CD14-positive monocyte (primary cell): ENCODE data around the gene MYLK2. TPM values are rescaled to one million over a fixed set of nuclear protein-coding genes. Genes with fewer than 3 reads are reported as not detected.

Experiments used
- DNase-seq, 3 donors: peaks; one replicate each; pipeline ENCODE4 v3.0.0-alpha.2; 2011 to 2022
- H2AFZ ChIP-seq: 2 replicates; pipeline ENCODE4 v1.6.0; 2012; ENCODE audit warnings: mild to moderate bottlenecking, low read depth, low read length, inconsistent platforms; ENCODE audit not compliant: insufficient read depth, poor library complexity, severe bottlenecking
- H3K27ac ChIP-seq, 2 donors: 1 replicate in 1 of 2; 2 replicates in 1 of 2; pipeline ENCODE4 v1.5.1; 2012 to 2013; ENCODE audit warnings: low read length in 2 of 2, control low read depth in 1 of 2, inconsistent platforms in 1 of 2, low read depth in 1 of 2, mild to moderate bottlenecking in 1 of 2
- H3K27me3 ChIP-seq, 2 donors: one replicate each; pipeline versions ENCODE4 v1.6.0 to v1.6.1; 2011 to 2013; ENCODE audit warnings: low read length in 2 of 2; ENCODE audit not compliant: control insufficient read depth in 2 of 2, insufficient read depth in 2 of 2
- H3K36me3 ChIP-seq, 2 donors: replicated peaks in 1 of 2; 1 replicate in 1 of 2; 2 replicates in 1 of 2; pipeline versions ENCODE4 v1.5.1 to v1.6.1; 2012 to 2013; ENCODE audit warnings: low read length in 2 of 2, control low read depth in 1 of 2, inconsistent platforms in 1 of 2, mild to moderate bottlenecking in 1 of 2; ENCODE audit not compliant: insufficient read depth in 2 of 2, control insufficient read depth in 1 of 2
- H3K4me1 ChIP-seq, 2 donors: 1 replicate in 1 of 2; 2 replicates in 1 of 2; pipeline versions ENCODE4 v1.5.1 to v1.6.1; 2012 to 2013; ENCODE audit warnings: low read length in 2 of 2, control low read depth in 1 of 2, inconsistent platforms in 1 of 2, mild to moderate bottlenecking in 1 of 2, moderate library complexity in 1 of 2; ENCODE audit not compliant: insufficient read depth in 2 of 2, control insufficient read depth in 1 of 2
- H3K4me2 ChIP-seq: replicated peaks from 2 replicates; pipeline ENCODE3; 2012; ENCODE audit warnings: low read length, moderate library complexity, mild to moderate bottlenecking; ENCODE audit not compliant: poor library complexity, severe bottlenecking; ENCODE audit errors: extremely low read depth
- H3K4me3 ChIP-seq, 3 experiments: fragments of 200-600 bp in 1 of 3; sonication (generic) in 1 of 3; replicated peaks in 1 of 3; 1 replicate in 2 of 3; 2 replicates in 1 of 3; pipeline ENCODE4 v1.5.1; 2011 to 2013; ENCODE audit warnings: low read length in 3 of 3, mild to moderate bottlenecking in 3 of 3, control low read depth in 2 of 3, low read depth in 2 of 3, inconsistent platforms in 1 of 3, moderate library complexity in 1 of 3
- H3K79me2 ChIP-seq: 2 replicates; pipeline ENCODE4 v1.6.0; 2012; ENCODE audit warnings: mild to moderate bottlenecking, control low read depth, inconsistent platforms, low read length, moderate library complexity; ENCODE audit not compliant: insufficient read depth
- H3K9ac ChIP-seq: 2 replicates; pipeline ENCODE4 v1.6.0; 2017; ENCODE audit warnings: low read length, mild to moderate bottlenecking; ENCODE audit not compliant: insufficient read depth, poor library complexity, severe bottlenecking
- H3K9me3 ChIP-seq, 2 donors: replicated peaks in 1 of 2; 1 replicate in 1 of 2; 2 replicates in 1 of 2; pipeline versions ENCODE4 v1.5.1 to v1.6.1; 2012 to 2013; ENCODE audit warnings: low read length in 2 of 2, control low read depth in 1 of 2; ENCODE audit not compliant: control insufficient read depth in 1 of 2, insufficient read depth in 1 of 2
- H4K20me1 ChIP-seq: 2 replicates; pipeline ENCODE4 v1.6.0; 2012; ENCODE audit warnings: mild to moderate bottlenecking, low read length, control low read depth, moderate library complexity; ENCODE audit not compliant: insufficient read depth
- H3K27ac Mint-ChIP-seq, 7 donors: one replicate each; pipeline ENCODE4 v1.8.0; 2020; ENCODE audit warnings: mild to moderate bottlenecking in 7 of 7, mixed read lengths in 7 of 7, moderate library complexity in 6 of 7, inconsistent platforms in 2 of 7
- H3K27me3 Mint-ChIP-seq, 3 donors: one replicate each; pipeline ENCODE4 v1.8.0; 2021 to 2022; ENCODE audit warnings: low read depth in 3 of 3, mild to moderate bottlenecking in 3 of 3, mixed read lengths in 3 of 3, moderate library complexity in 3 of 3, inconsistent platforms in 1 of 3
- H3K36me3 Mint-ChIP-seq, 2 donors: one replicate each; pipeline ENCODE4 v1.8.0; 2020; ENCODE audit warnings: mixed read lengths in 2 of 2, inconsistent platforms in 1 of 2, mild to moderate bottlenecking in 1 of 2
- H3K4me1 Mint-ChIP-seq: one replicate; pipeline ENCODE4 v1.8.0; 2020; ENCODE audit warnings: mild to moderate bottlenecking, mixed read lengths
- H3K4me3 Mint-ChIP-seq, 2 donors: one replicate each; pipeline ENCODE4 v1.8.0; 2020; ENCODE audit warnings: mild to moderate bottlenecking in 2 of 2, mixed read lengths in 2 of 2, moderate library complexity in 1 of 2
- H3K9me3 Mint-ChIP-seq, 7 donors: one replicate each; pipeline ENCODE4 v1.8.0; 2020 to 2022; ENCODE audit warnings: mixed read lengths in 7 of 7, mild to moderate bottlenecking in 6 of 7, moderate library complexity in 6 of 7, inconsistent platforms in 2 of 7
- WGBS: methylation state at CpG from one replicate; pipeline ENCODE4 v1.1.5; 2013; ENCODE audit warnings: missing lambda C conversion rate; ENCODE audit not compliant: insufficient coverage; 5-methylcytosine and 5-hydroxymethylcytosine counted together
- intact Hi-C, 2 donors: fragments of 100-400 bp; cut with micrococcal nuclease; formaldehyde crosslinking; loops; one replicate each; pipeline versions ENCODE4 v1.15.0 to v1.15.1; 2023
- polyA plus RNA-seq, 3 donors: library from polyadenylated mRNA; depleted of rRNA in 1 of 3; unstranded in 2 of 3; stranded (reverse) in 1 of 3; fragments of 300-500 nt in 2 of 3; fragments of >200 nt in 1 of 3; fragmentation: Illumina TruSeq in 2 of 3; gene quantifications; 1 replicate in 2 of 3; 2 replicates in 1 of 3; pipeline ENCODE4 v1.2.3, GENCODE V29; 2012 to 2021
- TF ChIP-seq, protein P1 (sequence below): fragments of 200-600 bp; IDR thresholded peaks from one replicate; pipeline ENCODE4 v1.8.0; 2022; ENCODE audit warnings: antibody characterized with exemption, mild to moderate bottlenecking

Gene MYLK2
- polyA plus RNA-seq, 3 donors: not detected

DNA sequence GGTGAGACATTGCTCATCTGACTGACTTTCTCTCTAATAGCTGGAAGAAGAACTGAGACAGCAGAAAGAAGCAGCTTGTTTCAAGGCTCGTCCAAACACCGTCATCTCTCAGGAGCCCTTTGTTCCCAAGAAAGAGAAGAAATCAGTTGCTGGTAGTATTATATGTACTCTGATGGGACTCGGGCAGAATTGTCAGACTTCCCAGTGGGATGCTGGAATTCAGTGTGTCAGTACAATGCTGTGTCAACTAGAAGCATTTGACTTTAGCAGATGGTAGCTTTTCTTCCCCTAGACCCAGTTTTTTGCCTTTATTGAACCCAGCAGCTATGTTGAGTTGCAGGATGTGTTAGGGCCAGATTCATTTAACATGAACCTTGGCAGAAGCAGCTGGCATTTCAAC lies 21.8 kb upstream of the MYLK2 start:
- TF ChIP-seq, protein P1, sequence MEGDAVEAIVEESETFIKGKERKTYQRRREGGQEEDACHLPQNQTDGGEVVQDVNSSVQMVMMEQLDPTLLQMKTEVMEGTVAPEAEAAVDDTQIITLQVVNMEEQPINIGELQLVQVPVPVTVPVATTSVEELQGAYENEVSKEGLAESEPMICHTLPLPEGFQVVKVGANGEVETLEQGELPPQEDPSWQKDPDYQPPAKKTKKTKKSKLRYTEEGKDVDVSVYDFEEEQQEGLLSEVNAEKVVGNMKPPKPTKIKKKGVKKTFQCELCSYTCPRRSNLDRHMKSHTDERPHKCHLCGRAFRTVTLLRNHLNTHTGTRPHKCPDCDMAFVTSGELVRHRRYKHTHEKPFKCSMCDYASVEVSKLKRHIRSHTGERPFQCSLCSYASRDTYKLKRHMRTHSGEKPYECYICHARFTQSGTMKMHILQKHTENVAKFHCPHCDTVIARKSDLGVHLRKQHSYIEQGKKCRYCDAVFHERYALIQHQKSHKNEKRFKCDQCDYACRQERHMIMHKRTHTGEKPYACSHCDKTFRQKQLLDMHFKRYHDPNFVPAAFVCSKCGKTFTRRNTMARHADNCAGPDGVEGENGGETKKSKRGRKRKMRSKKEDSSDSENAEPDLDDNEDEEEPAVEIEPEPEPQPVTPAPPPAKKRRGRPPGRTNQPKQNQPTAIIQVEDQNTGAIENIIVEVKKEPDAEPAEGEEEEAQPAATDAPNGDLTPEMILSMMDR: no peak
- H3K4me3 ChIP-seq: no peak overlapping the region
- no peak overlapping the region for H3K4me2 ChIP-seq
- H3K9ac ChIP-seq: no peak overlapping the region
- no peaks in the 10 kb centered on the region for H4K20me1 ChIP-seq
- H3K79me2 ChIP-seq: no peaks in the 10 kb centered on the region
- peaks cover 74 to 100% of the 10 kb centered on the region in 2 donors for H3K36me3 ChIP-seq
- WGBS: 100% methylated on average over 1 of the region's 3 CpGs
- Mint-ChIP-seq H3K4me1 (no peaks in the 10 kb centered on the region), H3K27me3 (peaks cover 0 to 2% (median 0%) of the 10 kb centered on the region in 3 donors), H3K9me3 (no peaks in the 10 kb centered on the region), H3K27ac (no peak overlapping the region), H3K4me3 (no peak overlapping the region), H3K36me3 (peaks cover 73 to 76% of the 10 kb centered on the region in 2 donors)
- no peaks in the 10 kb centered on the region for H3K4me1 ChIP-seq
- H2AFZ ChIP-seq: no peak overlapping the region
- DNase-seq: no peak
- H3K27ac ChIP-seq: peak overlapping the region in 1 of 2 donors; percentile 6
- H3K9me3 ChIP-seq: no peaks in the 10 kb centered on the region
- intact Hi-C loops: no loop called here
- H3K27me3 ChIP-seq: no peaks in the 10 kb centered on the region

GRCh38 chr20:31801508-31801907 lies 17.6 kb upstream of the MYLK2 start:
- intact Hi-C loops: no loop called here
- no peak overlapping the region for H3K4me3 Mint-ChIP-seq
- H3K4me2 ChIP-seq: no peak overlapping the region
- peaks cover 0 to 2% (median 0%) of the 10 kb centered on the region in 3 donors for H3K27me3 Mint-ChIP-seq
- H3K36me3 Mint-ChIP-seq: peaks cover 63 to 91% of the 10 kb centered on the region in 2 donors
- H3K9me3 Mint-ChIP-seq: no peaks in the 10 kb centered on the region
- H3K9me3 ChIP-seq: no peaks in the 10 kb centered on the region
- no peaks in the 10 kb centered on the region for H3K4me1 ChIP-seq
- H4K20me1 ChIP-seq: no peaks in the 10 kb centered on the region
- WGBS: 99% methylated on average over 6 of the region's 7 CpGs
- no peak overlapping the region for H3K27ac ChIP-seq
- H3K36me3 ChIP-seq: peaks cover 56 to 95% of the 10 kb centered on the region in 2 donors
- DNase-seq: no peak
- H3K27me3 ChIP-seq: no peaks in the 10 kb centered on the region
- H3K4me3 ChIP-seq: no peak overlapping the region
- H3K27ac Mint-ChIP-seq: peak overlapping the region in 1 of 7 donors; percentile 18
- H3K9ac ChIP-seq: no peak overlapping the region
- no peak overlapping the region for H2AFZ ChIP-seq
- H3K4me1 Mint-ChIP-seq: peaks cover 6% of the 10 kb centered on the region
- H3K79me2 ChIP-seq: no peaks in the 10 kb centered on the region
- TF ChIP-seq, protein P1: no peak
